EL (cell line): ENCODE data around the gene YIF1A.
A peak's percentile ranks its signal among the peaks of the same experiment; 100 is the strongest.
"Not testable (repeated sequence)": the region's sequence is repeated elsewhere in the genome, so short reads cannot be mapped to it uniquely, and the experiment has no call there.

Experiments
- DNase-seq: peaks from one replicate; pipeline ENCODE4 v3.0.0-alpha.2; 2016

Gene YIF1A

DNA sequence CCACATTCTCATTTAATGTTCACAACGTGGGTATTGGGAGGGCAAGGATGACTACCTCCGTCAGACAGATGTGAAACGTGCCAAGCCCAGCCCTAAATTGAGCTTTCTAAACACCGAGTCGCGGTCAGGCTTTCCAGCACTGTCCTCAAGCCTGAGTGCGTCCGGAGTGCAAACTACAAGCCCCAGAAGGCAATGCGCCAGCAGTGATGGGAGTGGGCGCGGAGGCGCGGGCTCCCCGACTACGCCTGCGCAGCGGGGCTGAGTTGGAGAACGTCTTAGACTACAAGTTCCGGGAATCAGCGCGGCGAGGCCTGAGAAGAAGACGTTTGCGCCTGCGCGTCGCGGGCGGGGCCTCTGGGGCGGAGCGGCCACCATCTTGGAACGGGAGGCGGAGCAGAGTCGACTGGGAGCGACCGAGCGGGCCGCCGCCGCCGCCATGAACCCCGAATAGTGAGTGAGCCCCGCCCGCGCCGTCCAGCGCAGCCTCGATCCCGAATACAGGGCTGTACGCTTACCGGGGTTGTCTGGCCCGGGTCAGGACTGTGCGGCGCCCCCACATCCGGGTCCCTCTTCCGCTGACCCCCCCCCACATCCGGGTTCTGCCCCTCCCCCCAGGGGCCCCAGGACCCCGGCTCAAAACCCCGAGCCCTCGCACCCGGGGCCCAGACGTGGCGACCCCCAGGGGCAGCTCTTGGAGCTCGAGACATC is 20.5 kb downstream of the YIF1A start, which contains the start of gene RAB1B:
RAB1B (plus strand) TSS at position 396 of the 708 bp plus-strand sequence; CDS start at position 437, 41 bp downstream.
- peak; percentile 100 for DNase-seq

DNA sequence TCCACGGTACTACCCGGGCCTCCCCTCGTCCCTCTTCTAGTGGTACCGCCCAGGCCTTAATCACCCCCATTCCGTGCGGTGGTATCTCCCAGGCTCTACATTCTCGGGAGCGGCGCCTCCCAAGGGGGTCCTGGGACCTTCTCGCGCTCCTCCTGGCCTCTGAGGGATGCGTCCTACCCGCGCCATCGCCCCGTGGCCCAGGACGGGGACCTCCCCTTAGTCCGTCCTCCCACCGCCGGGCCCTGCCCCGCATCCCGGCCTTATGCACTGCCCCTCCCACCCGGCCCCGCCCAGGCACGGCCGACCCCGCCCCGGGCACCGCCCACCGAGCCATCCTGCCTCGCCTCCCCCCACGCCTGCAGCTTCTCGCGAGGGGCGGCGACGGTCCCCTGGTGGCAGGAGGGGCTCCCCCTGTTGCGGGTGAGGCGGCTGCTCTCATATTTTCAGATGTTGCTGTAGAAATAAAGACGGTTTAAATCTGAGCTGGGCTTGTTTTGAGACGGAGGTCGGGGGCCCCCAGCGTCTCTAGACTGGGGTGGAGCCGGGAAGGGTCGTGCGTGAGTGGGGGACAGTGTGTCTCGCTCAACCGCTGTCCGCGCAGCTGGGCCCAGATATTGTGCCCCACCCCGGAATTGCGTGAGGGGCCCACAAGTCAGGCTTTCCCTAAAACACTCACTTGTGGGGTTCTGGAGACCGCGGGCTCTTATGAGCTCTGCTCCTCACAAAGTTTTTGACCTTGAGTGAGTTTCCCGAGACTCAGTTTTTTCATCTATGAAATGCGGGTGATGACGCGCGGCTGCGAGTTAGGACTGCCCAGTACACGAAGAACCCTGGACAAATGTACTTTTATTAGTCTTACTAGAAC is 21.3 kb downstream of the YIF1A start:
- peak; percentile 86 for DNase-seq

DNA sequence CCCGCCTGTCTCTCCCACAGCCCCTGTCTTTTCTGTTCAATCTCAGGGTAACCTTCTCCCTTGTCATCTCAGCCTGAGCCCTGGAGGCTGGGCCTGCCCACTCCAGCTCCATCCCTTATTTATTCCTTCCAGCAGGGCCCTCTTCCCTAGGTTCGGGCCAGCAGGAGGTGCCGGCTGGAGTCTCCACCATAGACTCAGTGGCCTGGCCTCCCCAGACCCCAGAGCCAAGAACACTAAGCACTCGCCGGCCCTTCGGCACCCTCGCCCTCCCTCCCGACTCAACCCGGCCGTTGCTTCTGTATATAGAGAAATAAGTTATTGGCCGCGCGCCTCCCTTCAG is 21.9 kb downstream of the YIF1A start:
- no peak for DNase-seq

DNA sequence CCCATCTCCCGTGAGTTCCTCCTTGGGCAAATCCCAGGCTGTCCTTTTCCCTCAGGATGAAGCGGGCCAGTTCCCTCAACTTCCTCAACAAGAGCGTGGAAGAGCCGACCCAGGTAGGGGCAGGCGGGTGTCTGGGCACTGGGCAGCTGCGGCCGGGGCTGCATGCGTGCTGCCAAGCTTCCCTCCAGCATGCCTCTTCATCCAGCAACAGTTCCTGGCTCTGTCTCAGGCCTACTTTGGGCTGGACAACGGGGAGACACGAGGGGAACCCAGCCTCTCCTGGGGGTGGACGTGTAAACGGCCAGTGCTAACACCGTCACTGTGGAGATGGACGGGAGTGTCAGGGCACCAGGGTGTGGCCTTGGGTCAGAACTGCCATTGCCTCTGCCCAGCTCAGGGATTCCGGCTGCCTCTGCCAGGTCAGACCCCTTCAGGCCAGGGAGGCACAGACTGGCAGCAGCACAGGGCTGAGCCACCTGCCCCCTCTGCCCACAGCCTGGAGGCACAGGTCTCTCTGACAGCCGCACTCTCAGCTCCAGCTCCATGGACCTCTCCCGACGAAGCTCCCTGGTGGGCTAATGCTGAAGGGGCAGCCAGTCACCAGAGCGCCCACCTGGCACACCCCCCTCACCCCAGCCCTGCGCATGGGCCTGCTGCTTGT is 22.4 kb downstream of the YIF1A start:
- DNase-seq = no peak

DNA sequence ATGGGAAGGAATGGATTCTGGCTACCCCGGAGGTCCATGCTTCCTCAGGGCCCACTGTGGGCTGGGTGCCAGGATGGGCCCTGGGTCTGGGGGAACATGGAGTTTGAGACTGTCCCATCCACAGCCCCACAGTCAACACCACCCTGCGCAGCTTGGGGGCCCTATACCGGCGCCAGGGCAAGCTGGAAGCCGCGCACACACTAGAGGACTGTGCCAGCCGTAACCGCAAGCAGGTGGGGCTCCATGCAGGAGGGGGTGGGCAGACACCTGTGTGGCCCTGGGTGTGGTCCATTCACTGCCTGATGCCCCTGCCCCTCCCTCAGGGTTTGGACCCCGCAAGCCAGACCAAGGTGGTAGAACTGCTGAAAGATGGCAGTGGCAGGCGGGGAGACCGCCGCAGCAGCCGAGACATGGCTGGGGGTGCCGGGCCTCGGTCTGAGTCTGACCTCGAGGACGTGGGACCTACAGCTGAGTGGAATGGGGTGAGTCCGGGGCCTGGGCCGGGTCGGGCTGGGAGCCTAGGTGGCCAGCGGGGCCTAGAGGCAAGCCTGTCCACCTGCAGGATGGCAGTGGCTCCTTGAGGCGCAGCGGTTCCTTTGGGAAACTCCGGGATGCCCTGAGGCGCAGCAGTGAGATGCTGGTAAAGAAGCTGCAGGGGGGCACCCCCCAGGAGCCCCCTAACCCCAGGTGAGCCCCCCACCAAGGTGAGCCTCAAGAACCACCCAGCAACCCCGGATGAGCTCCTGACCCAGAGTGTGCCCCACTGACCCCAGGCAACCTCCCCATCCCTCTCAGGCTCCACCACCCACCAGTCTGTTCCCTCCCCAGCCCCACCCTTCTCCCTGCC is 23.2 kb downstream of the YIF1A start:
- DNase-seq = no peak

DNA sequence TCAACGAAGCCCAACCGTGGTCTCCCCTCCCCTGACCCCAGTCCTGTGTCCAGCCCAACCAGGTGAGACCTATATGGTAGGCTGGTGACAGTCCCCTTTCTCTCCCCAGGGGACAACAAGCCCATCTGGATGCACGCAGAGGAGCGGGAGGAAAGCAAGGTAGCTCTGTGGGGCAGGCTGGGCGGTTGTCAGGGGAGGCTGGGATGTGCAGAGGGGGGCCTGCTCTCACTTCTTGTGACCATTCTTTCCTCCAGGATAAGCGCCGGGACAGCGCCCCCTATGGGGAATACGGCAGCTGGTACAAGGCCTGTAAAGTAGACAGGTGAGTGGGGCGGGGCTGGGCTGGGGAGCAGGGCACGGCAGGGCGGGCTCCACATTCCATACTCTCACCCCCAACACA is 24.0 kb downstream of the YIF1A start:
- DNase-seq = no peak

DNA sequence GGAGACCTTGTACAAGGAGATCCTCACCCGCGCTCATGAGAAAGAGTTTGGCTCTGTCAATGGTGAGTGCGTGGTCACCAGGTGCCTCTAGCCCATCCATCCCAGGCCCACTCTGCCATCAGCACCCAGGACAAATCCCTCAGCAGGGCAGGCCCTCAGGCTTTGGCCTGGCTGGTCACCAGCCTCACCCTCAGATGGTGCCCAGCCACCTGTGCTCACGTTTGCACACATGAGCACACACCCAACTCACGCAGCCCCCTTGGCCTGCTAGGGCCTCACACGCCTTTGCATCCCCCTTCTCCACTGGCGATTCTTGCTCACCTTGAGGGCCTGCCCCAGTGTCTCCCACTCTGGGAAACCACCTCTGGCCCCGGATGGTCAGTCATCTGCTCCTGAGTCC is 24.6 kb downstream of the YIF1A start:
- no peak for DNase-seq

DNA sequence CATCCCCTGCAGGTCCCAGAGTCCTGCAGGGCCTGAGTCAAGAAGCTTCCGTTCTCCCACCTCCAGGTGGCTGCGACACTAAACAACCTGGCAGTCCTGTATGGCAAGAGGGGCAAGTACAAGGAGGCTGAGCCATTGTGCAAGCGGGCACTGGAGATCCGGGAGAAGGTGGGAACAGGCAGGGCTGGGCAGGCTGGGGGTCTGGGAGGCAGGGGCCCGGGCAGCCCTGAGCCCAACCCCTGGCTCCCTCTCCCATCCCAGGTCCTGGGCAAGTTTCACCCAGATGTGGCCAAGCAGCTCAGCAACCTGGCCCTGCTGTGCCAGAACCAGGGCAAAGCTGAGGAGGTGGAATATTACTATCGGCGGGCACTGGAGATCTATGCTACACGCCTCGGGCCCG is 25.2 kb downstream of the YIF1A start:
- DNase-seq = no peak

DNA sequence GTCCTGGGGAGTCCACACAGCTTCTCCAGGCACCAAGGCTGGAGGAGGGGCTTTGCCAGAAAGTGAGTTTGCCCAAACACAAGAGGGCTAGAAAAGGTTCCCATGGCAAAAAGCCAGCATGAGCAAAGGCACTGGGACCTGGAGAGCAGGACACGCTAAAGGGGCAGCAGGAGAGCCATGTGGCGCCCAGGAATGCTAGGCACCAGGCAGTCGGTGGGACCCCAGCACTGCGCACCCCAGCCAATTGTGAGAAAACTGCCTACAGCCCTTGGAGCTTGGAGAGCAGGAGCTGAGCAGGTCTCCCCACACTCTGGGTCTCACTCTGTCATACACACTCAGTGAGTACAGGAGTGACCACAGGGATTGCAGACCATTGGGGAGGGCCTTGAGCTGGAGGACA is 25.7 kb downstream of the YIF1A start:
- DNase-seq = no peak

DNA sequence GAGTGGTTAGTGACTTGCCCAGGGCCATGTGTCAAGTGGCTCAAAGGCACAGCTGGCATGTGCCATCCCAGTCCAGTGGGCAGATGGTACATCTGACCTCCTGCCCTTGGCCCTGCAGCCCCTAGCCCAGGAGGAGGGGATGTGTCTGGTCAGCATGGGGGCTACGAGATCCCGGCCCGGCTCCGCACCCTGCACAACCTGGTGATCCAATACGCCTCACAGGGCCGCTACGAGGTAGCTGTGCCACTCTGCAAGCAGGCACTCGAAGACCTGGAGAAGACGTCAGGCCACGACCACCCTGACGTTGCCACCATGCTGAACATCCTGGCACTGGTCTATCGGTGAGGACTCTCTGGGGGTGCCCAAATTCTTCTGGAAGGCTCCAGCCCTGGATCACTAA is 26.2 kb downstream of the YIF1A start:
- DNase-seq = no peak

DNA sequence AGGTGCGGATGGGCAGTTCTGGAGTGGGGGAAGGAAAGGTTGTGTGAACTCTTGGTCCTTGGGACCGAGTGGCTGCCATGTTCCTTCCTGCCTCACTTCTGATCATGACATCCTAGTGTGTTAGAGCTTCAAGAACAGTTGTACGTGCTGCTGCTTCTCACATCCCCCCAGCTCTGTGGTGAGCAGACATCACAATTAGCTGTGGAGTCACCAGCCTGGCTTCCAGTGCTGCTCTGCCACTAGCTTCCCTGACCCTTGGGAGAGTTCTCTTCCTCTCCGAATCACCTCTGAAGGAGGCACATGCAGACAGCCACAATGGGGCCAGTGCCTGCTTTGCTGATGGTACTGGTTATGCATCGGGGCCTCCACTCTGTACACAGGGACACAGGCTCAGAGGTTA is 26.8 kb downstream of the YIF1A start:
- DNase-seq = no peak

DNA sequence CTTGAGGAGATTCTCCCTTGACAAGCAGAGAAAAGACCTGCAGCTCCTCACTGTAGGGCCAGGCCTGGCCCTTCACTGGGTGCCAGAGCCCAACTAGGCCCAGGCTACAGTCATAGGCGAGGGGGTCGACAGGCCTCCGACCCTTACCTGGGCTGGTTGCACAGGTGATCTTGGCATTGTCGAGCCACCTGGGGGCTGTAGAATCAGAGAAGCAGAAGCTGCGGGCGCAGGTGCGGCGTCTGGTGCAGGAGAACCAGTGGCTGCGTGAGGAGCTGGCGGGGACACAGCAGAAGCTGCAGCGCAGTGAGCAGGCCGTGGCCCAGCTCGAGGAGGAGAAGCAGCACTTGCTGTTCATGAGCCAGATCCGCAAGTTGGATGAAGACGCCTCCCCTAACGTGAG is 27.4 kb downstream of the YIF1A start:
- DNase-seq = no peak

DNA sequence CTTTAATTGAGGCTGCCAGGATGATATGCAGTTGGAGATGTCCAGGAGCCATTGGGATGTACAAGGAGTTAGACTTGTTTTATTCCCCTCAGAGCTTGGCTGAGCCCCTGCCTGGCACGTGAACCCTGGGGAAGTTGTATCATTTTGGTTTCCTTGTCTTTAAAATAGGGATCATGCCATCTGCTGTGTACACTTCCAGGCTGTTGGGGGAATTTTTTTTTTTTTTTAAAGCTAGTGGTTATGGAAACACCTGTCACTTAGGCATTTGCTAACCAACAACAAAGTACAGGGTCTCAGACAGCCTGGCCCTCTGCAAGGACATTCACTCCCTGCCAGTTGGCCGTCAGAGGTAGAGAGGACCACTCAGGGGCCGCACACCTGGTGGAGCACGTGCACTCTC is 29.0 kb downstream of the YIF1A start:
- DNase-seq = no peak

DNA sequence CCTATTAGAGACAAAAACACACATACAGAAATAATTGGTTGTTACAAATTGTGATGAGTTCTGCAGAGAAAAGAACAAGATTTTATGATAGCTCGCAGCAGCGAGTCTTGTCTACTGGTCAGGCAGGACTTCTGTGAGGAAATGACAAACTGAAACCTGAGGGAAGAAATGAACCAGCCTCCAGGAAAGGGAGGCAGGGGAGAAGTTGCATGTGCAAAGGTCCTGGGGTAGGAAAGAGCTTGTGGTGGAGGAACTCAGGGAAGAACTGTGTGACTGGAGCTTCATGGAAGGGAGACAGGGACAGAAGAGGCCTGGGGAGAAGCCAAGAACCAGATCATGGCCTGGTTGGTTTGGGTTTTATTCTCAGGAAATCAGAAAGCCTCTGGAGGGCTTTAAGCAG is 29.7 kb downstream of the YIF1A start:
- no peak for DNase-seq

DNA sequence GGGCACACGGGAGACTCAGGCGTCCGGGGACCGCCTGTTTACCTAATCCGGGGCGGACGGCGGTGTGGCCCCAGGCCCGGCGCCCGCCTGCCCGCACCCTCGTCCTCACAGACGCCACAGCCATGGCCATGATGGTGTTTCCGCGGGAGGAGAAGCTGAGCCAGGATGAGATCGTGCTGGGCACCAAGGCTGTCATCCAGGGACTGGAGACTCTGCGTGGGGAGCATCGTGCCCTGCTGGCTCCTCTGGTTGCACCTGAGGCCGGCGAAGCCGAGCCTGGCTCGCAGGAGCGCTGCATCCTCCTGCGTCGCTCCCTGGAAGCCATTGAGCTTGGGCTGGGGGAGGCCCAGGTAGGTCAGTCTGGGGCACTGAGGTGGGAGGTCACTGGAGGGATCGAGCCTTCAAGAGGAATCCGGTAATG is 30.5 kb downstream of the YIF1A start:
- DNase-seq = no peak

DNA sequence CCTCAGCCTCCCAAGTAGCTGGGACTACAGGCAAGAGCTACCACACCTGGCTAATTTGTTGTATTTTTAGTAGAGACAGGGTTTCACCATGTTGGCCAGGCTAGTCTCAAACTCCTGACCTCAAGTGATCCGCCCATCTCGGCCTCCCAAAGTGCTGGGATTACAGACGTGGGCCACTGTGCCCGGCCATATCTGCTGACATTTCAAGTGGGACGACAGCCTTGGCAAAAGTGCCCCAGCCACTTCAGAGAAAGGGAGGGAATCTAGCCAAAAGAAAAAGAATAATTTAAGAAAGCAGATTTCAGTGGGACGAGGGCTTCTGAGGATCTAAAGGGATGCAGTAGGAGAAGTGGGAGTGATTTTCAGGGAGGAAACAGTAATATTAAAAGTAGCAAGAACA is 35.9 kb downstream of the YIF1A start:
- not testable (repeated sequence) for DNase-seq

DNA sequence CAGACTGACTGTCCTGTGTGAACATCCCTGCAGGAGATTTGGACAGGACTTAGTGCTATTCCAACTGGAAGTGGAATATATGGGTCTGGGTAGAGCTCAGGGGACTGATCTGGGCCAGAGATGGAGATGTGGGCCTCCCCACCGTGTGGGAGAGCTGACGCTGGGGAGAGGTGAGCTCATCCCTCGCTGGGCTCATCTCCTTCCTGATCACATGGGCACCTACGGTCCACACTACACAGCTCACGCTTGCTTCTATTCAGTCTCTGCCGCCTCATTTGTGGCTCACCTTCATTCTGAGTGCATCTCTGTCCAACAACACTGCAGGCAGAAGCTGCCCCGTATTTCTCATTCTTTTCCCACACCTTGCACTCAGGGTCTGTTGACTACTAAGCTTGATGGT is 37.1 kb downstream of the YIF1A start:
- DNase-seq = no peak

DNA sequence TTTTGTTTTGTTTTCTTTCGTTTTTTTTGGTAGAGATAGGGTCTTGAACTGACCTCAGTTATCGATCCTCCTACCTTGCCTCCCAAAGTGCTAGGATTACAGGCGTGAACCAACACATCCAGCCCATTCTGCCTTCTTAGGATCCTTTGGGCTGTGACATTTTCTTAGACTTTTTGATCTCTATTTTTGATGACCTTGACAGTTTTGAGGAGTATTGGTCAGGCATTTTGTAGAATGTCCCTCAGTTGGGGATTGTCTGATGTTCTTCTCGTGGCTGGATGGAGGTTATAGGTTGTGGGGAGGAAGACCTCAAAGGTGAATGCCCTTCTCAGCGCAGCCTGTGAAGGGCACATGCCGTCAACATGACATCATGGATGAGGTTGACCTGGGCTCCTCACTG is 40.0 kb downstream of the YIF1A start:
- DNase-seq = no peak

DNA sequence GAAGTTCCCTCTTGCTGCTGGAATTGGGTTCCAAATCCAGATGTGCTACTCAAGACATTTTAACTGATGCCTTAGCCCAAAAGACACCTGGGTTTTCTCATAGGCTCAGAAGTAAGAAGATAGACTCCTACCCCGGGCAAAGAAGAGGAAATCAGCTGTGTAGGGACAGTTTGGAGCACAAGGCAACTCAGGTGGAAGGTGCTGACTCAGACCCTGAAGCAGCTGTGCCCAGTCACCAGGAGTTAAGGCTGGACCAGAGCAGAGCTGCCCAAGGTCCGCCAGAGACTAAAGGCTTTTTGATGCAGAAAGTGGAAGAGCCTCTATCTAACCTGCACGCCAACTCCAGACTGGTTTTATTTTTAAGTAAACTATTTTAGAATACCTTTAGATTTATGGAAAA is 41.1 kb downstream of the YIF1A start:
- no peak for DNase-seq

DNA sequence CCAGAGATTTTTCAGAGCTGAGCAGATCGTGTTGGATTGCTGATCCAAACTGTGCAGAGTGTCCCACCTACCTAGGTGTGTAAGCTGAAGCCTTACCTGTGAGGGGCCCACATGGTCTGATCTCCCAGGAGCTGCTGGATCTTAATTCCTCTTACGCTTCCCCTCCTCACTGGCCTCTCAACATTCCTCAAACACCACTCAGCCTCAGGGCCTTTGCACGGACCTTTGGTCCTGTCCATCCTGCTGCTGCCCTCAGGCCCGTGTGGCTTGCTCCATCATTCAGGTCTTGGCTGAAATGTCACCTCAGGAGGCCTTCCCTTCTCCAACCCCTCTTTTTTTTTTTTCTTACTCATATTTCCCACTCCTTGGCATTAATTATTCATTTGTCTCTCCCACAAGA is 41.6 kb downstream of the YIF1A start:
- DNase-seq = no peak

DNA sequence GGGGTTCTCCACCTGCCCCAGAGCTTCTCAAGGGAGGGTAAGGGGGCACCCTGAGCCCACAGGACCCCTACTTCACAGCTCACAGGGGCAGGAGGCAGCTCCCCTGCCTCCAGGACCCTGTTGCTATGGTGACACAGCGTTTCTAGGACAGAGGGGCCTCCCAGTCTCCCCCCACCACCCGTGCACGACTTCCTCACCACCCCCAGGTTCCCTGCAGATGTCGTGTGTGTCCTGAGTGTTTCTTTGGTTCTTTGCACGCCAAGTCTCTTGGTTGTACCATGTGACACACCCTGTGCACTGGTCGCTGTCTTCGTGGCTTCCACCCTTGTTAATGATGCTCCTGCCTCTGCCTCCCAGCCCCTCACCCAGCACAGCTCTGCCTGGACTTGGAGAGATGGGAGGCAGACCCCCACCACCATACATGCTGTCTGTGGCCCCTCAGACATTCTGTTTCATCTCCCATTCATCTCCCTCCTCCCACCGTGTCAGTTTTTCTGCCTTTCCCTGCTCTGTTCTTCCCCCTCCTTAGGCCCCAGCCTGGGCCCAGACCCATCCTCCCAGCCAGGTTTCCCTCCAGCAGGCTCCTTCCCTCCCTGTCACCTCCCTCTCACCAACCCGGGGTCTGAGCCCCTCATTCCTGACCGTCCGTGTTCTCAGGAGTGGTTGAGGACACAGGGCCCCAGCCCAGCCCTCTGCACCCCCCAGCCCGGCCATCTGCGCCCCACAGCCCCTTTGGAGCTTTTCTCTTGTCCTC is 45.0 kb downstream of the YIF1A start:
- no peak for DNase-seq

DNA sequence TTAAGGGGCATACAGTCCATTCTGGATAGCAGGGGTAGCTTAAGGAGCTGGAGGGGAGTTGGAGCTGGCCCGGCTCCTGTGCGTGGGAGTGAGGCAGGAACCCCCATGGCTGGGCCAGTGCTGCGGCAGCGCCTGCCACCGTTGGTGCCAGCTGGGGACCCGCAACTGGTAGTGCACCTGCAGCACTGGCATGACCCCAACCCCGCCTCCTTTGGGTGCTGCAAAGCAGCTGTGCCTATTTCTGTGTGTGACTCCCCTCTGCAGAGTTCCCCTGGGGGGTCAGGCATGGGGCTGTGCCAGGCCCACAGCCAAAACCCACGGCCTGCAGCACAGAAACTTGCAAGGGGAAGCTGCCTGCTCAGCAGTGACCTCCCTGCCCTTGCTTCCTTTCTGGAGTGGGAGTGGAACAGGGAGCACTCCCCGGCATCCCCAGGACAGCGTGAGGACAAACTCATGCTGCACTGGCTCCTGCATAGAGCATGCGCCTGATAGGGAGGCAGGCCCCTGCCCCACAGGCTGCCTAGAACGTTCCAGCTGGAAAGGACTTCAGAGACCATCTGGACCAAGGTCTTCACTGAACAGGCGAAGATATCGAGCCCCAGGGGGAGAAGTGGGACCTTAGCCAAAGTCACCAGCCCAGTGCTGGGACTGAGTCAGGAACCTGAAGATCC is 46.7 kb downstream of the YIF1A start:
- no peak for DNase-seq
